Stimulated activated CD4-positive, alpha-beta T cell treated with anti-CD3 and anti-CD28 coated beads, Interleukin-12 subunit alpha, Interleukin-12 subunit beta, amount 100 ng/mL, for 48 hours (primary cell): Measurements from ENCODE around the gene KDM8.

ENCODE experiments used
- DNase-seq, 3 donors: peaks; one replicate each; pipeline ENCODE4 v3.0.0-alpha.2; 2020; ENCODE audit warnings: low read depth in 2 of 3, low spot score in 1 of 3

The KDM8 gene

DNA sequence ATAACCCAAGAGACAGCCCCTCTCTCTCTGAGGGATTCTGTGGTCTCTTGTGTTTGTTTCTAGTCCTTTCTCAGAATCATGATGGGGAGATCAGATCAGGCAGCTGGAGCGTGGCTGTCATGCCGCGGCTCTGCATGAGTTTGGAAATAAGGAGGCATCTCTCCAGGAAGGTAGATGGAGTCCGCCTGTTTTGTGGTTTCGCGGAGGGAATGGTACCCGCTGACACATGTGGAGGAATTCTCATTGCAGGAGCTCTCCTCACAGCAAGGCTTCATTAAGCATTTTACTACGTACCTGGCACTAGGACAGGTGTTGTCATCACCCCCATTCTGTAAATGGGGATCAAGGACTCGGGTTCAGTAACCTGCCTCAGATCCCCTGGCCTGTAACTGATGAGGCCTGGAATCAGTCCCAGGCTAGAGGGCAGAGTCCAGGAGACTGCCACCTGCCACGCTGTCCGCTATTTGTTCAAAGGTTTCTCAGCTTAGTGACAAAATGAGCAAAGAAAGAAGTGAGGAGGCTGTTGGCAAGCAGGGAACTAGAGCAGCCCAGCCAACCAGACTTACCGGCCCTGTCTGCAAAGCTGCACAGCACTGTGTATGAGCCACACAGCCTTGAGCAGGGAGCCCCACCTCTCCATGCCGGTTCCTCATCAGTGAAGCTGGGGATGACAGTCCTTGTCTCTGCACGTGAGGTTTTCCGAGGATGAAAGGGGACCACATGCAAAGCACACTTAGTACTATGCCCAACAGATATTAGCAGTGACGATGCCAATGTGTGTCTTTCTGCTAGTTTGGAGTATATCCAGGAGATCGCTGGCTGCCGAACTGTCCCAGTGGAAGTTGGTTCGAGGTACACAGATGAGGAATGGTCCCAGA is 11.0 kb downstream of the KDM8 start:
- no peak for DNase-seq

DNA sequence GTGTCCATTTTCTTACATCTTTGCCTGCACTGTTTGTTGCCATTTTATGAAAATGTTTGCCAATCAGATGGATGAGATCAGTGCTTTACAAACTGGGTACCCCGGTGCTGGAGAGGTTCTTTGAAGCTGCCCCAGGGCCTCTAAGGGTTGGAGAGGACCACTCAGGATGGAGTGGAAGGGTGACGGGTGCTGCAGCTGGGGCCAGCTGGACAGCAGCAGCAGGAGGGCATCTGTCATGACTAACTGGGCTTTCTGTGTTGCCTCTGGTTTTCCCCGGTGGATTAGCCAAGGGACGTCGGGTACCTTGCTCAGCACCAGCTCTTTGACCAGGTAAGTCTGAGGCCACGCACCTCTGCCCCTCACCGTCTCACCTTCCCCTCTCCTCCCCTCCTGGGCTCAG is 12.3 kb downstream of the KDM8 start:
- no peak for DNase-seq

DNA sequence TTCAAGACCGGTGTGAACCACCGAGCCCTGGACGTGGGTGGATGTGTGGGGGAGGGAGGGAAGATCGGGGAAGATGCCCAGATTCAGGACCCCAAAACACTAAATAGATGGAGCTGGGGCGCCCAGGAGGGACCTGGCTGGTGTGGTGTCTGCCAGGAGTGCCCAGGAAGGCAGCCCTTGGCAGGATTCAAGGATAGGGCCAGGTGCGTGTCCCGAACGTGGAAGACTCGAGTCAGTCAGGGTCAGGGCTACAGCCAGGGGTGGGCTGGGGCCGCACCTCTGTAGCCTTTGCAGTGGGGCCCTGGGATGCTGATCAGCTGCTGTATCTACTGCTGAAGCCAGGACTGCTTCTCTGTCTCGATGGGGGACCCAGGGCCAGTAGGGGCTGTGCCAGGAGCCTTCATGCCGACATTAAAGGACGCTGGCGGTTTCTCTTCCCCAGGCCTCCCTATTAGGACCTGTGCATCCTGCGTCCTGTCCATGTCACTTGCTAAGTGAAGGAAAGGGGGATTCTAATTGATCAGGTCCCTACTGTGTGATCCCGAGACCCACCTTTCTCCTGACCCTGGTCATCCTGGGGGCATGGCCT is 13.1 kb downstream of the KDM8 start:
- no peak for DNase-seq

DNA sequence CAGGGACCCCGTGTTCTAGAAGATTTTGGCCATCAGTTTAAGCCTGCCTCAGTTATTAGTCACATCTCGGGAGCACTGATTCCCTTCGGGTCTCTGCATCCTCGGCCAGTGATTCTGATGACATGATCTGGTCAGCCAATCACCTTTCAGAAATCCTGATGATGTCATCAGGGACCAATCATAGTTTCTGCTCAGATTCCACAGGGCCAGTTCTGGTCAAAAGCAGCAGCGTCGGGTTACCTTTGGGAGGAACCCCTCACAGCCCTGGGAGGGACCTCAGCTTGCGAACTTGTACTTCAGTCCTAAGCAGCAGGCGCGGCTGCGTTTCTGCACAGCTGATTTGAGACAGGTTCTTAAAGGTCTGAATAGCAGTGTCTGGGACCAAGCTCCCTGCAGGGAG is 13.9 kb downstream of the KDM8 start:
- DNase-seq = no peak

DNA sequence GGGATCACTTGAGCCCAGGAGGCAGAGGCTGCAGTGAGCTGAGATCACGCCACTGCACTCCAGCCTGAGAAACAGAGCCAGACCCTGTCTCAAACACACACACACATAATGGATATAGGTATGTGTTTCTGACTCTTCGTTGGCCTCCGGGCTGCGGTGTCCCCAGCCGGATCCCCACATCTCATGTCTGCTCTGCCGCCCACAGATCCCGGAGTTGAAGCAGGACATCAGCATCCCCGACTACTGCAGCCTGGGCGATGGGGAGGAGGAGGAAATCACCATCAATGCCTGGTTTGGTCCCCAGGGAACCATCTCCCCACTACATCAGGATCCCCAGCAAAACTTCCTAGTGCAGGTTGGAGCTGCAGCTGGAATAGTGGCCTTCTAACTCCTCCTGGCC is 15.4 kb downstream of the KDM8 start:
- DNase-seq = no peak

DNA sequence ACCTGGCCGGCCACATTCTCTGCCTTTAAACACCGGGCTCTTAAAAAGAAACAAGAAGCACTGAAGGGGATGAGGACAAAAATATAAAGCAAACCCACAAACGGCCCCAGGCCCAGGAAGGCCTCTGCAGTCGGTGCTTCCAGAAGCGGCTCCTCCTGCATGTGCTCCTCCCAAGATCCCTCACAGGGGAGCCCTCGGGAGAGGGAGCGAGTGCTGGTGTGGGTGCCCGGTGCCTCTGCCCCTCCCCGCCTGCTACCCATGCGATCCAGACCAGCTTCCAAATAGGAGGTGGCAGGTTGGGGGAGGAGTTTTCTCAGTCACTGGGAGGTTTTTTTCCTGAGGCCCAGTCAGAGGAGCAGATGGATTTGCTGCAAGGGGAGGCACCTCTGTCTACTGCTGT is 15.8 kb downstream of the KDM8 start:
- DNase-seq = no peak

DNA sequence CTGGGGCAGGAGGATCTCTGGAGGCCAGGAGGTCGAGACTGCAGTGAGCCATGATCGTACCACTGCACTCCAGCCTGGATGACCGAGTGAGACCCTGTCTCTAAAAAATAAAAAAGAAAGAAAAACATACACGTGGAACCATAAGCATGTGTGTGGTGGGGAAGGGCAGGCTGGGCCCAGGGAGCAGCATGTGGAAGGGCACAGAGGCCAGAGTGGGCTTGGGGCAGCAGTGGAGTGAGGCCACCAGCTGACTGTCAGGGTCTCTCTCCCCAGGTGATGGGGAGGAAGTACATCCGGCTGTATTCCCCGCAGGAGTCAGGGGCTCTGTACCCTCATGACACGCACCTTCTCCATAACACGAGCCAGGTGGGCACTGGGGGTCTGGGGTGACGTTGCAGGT is 16.8 kb downstream of the KDM8 start:
- DNase-seq = no peak

DNA sequence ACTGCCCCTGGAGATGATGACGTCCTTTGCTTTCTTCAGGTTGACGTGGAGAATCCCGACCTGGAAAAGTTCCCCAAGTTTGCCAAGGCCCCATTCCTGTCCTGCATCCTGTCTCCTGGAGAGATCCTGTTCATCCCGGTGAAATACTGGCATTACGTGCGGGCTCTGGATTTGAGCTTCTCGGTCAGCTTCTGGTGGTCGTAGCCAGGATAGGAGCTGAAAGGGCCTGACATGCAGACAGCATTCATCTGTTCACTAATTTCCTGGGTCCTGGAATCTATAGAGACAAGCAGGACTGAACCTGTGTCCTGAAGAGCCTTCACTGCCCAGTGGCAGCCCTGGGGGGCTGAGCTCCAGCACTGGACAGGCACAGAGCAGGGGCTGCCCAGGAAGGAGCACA is 17.2 kb downstream of the KDM8 start:
- DNase-seq = no peak

DNA sequence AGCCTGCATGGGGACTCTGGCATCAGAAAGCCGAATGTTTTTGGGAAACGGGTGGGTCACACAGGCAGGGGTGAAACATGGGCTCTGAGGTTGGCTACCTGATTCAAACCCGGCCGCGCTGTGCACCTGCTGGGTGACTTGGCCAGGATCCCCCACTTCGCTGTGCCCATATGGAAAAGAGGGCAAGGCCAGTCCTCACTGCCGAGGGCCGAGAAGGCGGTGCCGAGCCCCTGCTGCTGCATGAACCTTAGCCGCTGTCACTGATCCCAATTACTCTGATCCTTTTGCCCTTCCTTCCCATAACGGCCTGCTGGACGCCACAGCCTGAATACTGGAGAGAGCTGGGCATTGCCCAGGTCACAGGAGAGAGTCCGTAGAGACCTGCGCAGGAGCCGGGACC is 17.7 kb downstream of the KDM8 start:
- no peak for DNase-seq

DNA sequence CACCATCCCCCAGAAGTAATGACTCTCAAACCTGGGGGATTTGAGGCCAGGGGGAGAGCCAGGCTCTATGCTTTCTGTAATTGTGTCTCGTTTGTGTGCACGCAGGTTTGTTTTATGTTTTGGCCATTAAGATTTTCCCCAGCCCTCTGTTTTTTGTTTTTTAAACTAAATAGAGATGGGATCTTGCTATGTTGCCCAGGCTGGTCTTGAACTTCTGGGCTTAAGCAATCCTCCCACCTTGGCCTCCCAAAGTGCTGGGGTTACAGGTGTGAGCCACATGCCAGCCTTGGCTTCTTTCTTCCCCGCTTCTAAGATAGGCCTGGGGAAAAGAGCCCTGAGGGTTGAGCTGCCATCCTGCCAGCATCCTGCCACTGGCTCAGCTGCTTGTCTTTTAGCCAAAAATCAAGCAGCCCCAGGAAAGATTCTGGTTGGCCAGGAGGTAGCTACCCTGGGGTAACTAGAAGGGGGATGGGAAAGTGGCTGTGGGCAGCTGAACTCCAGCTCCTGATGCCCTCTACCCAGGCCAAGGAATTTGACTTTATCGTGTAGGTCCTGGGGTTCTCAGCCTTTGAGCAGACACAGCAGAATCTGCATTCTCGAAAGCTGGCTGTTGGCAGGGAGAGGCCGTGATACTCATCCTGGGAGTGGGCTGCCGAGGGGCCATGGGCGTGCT is 18.4 kb downstream of the KDM8 start:
- no peak for DNase-seq

DNA sequence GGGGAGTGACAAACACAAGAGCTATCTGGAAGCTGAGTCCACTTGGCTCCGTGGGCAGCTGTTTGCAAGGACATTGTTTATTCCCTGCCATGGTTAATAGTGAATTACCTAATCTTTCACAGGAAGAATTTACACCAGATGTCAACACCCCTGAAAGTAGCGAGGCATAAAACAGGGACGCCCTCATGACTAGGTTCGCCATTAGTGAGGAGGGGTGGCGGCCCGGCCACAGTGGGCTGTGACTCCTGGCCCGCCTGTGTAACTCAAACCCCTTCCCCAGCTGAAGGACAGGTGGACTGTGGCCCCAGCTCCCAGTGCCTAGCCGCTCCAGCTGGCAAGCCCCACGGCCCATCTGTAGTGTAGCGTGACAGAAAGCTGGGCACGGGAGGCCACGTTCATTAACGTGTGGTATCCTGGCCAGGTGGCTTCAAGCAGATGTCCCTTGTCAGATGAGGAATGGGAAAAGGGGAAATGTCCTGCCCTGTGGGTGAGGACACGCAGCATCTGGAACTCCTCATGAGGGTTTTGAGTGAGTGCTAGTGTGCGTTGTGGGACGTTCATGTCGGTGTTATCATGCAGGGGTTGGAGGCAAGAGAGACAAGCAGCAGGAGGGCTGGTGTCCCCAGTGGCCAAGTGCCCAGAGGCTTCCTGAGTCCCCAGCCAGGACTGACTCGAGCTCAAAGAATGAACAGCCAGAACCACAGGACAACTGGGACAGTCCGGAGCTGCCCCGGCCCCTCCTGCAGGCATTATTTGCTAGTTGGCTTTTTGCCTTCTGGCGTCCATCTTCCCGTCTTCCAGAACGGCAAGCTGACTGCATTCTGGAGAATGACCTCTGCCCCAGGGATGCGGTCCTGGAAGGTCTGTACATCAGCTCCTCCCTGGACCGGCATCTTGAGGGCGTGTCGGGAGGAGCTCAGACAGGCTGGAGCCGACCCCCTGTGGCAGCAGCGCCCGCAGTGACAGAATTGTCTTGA is 19.2 kb downstream of the KDM8 start:
- DNase-seq = no peak

DNA sequence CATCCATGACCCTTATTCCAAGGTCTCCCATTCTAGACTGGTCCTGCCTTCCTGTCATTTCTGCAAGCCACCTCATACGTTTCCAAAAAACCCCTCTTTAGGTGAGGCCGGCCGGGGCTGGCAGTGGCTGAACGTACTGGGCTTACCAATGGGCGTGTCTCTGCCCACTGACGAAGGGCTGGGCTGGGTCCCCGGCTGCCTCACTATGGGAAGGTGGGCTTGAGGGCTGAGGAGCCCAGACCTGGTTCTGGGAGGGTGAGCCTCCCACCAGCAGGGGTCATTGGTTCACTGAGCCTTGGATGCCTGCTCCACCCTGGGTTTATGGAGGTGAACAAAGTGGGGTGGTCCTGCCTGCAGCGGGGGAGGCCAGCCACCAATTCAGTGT is 19.9 kb downstream of the KDM8 start:
- no peak for DNase-seq

DNA sequence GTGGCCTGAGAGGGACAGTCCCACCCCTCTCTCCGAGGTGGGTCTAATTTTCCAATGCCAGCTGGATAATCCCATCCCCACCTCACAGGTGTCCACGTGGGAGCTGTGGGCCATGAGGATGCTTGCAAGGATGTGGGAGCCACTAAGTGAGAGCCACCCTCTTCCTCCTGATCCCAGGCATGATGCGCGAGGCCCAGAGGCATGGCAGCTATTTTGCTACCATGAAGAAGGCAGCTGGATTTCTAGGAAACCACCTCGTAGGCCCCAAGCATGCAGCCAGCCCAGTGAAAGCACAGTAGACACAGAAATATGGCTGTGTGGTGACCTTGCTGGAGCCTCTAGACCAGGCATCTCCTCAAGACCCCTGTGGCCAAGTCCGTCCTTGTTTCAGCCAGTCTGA is 20.4 kb downstream of the KDM8 start:
- no peak for DNase-seq

DNA sequence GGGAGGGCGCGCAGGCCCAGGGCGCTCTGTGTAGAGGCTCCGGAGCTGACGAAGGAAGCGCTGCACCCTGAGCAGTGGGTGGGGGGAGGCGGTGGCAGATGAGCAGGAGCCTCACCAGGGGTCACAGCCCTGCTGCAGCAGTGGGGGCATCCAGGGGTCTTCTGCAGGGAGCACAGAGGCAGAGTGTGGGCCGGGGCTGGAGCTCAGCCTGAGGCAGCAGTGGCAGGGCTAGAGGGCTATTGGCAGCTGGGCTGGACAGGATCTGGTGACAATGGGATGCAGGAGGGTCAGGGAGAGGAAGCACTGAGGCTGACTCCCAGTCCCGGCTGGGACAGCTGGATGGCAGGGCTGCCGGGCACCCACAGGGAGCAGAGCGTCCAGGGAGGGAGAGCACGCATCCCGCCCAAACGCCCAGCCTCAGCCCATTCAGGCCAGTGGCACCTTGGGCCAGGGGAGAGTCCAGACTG is 21.0 kb downstream of the KDM8 start:
- no peak for DNase-seq

DNA sequence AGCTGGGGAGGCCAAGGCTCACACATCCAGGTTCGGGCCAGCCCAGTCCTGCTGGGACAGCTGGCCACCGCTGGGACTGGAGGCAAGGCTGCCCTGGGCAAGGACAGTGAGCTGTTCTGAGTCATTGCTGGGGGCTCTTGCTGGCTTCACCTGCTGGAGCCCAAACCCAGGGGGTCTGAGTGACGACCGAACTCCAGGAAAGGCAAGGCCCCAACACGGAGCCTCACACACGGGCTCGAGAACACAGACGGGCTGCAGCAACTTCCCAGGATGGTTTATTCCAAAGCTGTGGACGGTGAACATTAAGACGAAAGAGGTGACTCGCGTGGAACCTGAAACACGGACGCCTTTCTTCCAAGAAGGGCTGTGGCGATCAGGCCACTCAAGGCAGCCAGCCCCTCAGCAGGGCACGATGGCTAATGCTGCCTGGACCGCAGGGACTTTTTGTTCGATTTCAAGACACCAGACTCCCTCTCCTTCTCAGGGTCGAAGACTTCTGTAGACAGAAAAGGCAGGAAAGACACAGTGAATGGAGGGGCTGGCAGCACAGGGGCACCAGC is 21.5 kb downstream of the KDM8 start:
- DNase-seq = no peak

DNA sequence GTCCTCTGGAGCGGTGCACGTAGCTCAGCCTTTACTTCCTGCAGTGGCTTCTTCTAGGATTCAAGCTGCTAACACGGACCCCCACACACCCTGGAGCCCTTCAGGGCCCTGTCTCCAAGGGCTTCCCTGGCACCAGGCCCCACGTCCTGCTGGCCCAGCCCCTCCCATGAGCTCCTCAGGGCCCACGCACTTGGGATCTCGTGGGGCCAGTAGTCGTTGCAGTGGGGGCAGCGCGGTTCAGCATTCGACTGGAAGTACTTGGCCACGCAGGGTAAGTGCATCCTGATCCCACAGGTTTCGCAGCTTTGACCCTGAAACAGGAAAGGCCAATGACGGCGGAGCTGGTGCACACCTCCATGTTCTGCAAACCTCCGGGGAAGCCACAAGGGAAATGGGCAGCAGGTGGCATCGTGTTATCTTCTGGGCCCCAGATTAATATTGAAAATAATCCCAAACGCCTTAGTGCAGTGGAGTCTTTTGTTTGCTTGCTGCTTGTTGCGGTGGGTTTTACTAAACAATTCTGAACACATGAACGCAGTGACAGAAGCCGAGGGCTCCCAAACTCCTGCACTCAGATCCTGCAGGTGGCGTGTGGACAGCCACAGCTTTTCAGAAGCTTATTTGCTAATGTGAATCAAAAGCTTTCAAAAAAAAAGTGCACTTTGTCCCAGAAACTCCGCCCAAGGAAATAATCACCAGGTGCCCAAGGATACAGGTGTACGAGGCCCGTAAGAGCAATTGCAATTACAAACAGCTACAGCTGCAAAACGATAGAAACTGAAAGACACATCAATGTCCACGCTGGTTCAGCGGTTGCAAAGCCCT is 22.4 kb downstream of the KDM8 start:
- DNase-seq = no peak

DNA sequence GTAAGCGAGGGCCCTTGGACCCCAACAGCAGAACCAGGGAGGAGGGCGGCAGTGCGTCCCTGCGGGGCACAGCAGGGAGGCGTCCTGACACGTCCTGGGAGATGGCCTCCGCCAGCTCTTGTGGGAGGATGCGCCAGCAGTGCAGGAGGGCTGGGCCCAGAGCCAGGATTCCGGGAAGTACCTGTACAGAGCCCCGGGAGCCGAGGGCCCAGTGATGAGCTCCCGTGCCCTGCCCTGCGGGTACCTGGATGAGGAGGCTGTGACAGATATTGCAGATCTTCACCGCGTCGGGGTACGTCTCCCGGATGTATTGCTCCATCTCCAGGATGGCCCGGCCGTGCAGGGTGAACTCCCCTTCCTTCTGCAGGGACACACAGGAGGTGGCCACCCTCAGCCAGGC is 23.1 kb downstream of the KDM8 start:
- DNase-seq = no peak

DNA sequence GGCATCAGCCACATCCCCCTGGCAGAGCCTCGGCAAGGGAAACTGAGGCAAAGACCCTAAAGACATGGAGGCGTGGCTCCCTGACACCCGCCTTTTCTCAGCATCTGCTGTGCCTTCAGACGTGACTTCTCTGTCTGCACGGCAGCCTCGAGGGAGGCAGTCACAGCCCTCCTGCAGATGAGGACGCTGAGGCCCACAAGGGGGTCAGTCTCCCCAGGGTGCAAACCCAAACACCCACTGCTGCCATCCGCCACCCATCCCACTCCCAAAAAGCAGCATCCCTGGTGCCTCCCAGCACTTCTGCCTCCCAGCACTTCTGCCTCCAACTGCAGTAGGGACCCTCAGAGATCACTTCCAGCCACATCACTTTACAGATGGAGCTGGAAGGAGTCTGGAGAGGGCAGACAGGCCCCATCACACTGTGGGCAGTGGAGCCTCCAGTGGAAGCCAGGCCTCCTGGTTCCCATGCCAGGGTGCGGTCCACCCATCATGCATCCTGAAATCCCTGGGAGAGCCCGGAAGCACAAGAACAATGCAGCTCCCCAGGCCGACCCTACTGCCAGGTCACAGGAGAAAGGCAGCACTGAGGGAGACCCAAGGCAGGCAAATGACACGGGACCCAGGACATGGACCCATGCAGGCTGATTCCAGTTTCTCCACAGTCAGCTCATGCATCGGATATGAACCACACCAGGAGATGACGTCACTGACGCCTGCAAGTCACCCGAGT is 23.8 kb downstream of the KDM8 start:
- no peak for DNase-seq

DNA sequence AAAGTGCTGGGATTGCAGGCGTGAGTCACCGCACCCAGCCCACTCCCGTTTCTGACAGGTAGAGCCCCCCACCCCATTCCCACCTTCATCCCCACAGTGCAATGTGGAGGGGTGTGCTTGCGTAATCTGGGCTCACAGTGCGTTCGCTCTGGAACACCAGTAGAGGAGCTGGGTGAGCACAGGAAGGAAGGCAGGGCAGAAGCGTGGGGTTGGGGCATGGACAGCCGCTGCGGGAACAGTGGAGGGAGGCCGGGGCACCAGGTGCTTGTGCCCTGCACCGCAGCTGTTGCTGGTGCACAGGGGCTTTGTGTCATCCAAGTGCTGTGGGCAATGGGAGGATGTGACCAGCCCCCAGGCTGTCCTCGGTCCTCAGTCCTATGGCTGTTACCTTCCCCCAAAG is 24.7 kb downstream of the KDM8 start:
- no peak for DNase-seq
